GM18498 (cell line): ENCODE measurements around the gene RUNX2.
"Not testable (repeated sequence)": the region's sequence is repeated elsewhere in the genome, so short reads cannot be mapped to it uniquely, and the experiment has no call there.

Source experiments
- ATAC-seq: cut with Tn5 transposase; IDR thresholded peaks from one replicate; pipeline ENCODE4 v1.9.1; 2021; ENCODE audit warnings: mild to moderate bottlenecking, moderate library complexity; ENCODE audit not compliant: unreplicated experiment

Gene RUNX2

DNA sequence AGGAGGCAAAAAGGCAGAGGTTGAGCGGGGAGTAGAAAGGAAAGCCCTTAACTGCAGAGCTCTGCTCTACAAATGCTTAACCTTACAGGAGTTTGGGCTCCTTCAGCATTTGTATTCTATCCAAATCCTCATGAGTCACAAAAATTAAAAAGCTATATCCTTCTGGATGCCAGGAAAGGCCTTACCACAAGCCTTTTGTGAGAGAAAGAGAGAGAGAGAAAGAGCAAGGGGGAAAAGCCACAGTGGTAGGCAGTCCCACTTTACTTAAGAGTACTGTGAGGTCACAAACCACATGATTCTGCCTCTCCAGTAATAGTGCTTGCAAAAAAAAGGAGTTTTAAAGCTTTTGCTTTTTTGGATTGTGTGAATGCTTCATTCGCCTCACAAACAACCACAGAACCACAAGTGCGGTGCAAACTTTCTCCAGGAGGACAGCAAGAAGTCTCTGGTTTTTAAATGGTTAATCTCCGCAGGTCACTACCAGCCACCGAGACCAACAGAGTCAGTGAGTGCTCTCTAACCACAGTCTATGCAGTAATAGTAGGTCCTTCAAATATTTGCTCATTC, at the start of gene RUNX2:
Gene RUNX2, plus strand, starts transcription at position 375 of the 567 bp plus-strand sequence. CDS start 397 bp downstream, outside the sequence.
- no peak for ATAC-seq

GRCh38 chr6:45278367-45278766, 49.8 kb upstream of the RUNX2 start:
- ATAC-seq: no peak

DNA sequence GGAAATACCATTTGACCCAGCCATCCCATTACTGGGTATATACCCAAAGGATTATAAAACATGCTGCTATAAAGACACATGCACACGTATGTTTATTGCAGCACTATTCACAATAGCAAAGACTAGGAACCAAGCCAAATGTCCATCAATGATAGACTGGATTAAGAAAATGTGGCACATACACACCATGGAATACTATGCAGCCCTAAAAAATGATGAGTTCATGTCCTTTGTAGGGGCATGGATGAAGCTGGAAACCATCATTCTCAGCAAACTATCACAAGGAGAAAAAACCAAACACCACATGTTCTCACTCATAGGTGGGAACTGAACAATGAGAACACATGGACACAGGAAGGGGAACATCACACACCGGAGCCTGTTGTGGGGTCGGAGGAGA, 41.4 kb upstream of the RUNX2 start:
- not testable (repeated sequence) for ATAC-seq

GRCh38 chr6:45289751-45290514, 38.2 kb upstream of the RUNX2 start:
- ATAC-seq: no peak

DNA sequence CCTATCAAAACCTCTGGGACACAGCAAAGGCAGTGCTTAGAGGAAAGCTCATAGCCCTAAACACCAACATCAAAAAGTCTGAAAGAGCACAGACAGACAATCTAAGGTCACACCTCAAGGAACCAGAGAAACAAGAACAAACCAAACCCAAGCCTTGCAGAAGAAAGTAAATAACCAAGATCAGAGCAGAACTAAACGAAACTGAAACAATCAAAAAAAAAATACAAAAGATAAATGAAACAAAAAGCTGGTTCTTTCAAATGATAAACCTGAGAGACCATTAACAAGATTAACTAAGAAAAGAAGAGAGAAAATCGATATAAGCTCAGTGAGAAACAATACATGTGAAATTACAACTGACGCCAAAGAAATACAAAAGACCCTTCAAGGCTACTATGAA, 34.8 kb upstream of the RUNX2 start:
- no peak for ATAC-seq

GRCh38 chr6:45294065-45294701, 33.9 kb upstream of the RUNX2 start:
- not testable (repeated sequence) for ATAC-seq

DNA sequence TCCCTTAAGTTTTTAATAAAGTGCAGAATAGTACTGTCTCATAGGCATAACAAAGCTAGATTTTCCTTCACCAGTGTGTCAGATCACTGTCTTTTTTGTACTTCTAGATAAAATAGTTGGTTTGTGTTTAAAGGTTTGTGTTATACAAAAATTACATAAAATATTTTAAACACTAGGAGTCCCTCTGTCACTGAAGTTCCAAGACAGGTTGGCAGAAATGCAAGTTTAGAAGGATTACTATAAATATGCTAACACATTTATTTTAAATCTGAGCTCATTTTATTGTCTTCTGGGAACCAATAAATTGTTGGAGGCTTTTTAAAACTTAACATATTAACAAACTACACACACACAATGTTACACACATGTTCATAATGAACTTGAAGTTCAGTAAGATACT, 30.8 kb upstream of the RUNX2 start:
- no peak for ATAC-seq

DNA sequence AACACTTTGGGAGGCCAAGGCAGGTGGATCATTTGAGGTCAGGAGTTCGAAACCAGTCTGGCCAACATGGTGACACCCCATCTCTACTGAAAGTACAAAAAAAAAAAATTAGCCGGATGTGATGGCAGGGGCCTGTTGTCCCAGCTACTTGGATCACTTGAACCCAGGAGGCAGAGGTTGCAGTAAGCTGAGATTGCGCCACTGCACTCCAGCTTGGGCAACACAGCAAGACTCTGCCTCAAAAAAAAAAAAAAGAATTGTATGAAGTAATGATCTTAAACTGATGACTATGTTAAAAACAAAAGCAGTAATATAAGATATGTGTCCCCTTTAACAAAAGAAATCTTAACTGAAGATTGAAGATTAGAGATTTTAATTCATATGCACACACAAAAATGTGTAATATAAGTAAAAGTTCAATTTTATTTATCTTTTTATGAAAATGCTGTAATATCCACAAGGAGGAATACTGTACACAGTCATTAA, 29.0 kb upstream of the RUNX2 start:
- ATAC-seq: no peak

DNA sequence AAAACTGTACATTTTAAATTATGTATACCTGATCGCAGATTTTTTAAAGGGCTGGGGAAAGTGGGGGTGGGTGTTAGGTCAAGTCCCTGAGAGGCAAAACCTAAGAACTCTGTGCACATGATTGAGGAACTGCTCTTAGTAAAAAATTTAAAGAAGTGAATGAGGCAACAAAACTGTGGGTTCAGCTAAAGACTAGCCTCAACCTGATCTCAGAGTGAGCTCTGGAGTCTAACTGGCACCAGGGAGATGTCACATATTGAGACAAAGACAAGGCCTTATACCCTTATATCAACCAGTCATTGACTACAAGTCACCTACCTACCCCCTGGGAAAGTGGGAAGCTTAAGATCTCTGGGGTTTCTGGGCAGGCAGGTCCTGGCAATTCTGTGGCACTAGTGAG, 27.4 kb upstream of the RUNX2 start:
- ATAC-seq: no peak

DNA sequence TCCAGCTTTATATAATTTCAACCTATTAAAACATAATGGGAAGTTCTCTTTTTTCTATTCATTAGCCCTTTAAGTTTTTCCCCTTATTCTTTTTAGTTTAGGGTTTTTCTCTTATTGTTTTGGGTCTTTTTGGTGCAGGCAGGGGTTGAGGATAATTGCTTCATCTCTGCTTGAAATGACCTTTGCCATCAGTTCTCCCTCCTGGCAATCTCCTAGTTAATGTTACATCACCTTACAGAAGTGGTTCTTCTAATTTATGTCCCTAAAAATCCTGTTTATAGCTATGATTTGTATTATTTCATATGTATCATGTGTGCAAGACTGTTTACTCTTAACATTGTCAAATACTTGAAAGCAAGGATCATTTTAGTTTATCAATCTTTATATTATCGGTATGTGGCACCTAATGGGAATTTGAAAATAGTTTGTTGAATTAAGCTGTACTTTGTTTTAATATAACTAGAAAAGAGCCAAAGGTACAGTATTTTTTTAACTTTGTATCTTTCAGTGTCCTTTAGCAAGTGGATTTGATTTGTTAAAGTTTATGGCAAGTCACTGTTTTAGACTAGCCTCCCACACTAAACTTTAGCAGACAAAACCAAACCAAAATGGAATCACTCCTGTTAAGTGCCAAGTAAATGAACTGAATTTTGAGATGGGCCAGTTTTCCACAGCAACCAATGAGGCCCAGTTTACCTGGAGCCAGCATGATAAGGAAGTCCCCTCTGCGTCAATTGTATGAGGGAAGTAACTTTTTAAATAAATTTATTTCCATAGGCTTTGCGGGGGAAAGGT, 26.6 kb upstream of the RUNX2 start:
- no peak for ATAC-seq

DNA sequence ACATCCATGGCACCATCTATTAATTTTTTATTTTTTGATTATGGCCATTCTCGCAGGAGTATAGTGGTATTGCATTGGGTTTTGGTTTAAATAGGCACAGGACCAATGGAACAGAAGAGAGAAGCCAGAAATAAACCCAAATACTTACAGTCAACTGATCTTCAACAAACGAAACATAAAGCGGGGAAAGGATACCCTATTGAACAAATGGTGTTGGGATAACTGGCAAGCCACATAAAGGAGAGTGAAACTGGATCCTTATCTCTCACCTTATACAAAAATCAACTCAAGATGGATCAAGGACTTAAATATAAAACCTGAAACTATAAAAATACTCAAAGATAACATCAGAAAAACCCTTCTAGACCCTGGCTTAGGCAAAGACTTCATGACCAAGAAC, 25.3 kb upstream of the RUNX2 start:
- ATAC-seq: no peak

DNA sequence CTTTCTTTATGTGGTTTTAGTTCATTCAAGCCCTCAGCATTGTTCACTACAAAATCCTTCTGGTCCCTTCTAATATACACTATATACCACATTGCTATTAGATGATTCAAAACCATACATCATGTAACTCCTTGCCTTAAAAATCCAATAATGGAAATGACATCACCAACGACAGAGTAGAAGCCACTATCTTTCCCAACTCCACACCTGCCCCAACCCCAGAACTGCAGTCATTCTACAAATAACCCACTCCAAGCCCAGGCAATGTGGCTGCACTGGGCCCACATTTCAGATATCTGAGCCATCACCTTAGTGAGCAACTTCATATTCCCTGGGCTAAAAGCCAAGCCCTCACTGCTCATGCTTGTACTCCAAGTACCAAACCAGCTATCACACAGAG, 22.6 kb upstream of the RUNX2 start:
- no peak for ATAC-seq

GRCh38 chr6:45310118-45310788, 17.9 kb upstream of the RUNX2 start:
- ATAC-seq: no peak

DNA sequence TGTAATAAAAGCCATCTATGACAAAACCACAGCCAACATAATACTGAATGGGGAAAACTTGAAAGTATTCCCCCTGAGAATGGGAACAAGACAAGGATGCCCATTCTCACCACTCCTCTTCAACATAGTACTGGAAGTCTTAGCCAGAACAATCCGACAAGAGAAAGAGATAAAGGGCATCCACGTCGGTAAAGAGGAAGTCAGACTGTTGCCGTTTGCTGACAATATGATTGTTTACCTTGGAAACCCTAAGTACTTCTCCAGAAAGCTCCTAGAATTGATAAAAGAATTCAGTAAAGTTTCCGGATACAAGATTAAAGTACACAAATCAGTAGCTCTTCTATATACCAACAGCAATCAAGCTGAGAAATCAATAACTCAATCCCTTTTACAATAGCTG, 14.0 kb upstream of the RUNX2 start:
- ATAC-seq: no peak

DNA sequence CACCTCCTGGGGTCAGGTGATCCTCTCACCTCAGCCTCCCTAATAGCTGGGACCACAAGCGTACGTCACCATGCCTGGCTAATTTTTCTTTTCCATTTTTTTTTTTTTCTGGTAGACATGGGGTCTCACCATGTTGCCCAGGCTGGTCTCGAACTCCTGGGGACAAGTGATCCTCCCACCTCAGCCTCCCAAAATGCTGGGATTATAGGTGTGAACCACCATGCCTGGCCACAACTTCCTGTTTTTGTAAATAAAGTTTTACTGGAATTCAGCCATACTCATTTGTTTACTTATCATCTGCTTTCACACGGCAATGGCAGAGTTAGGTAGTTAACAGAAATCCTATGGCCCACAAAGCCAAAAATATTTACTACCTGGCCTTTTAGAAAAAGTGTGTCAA, 7.8 kb upstream of the RUNX2 start:
- ATAC-seq: no peak

DNA sequence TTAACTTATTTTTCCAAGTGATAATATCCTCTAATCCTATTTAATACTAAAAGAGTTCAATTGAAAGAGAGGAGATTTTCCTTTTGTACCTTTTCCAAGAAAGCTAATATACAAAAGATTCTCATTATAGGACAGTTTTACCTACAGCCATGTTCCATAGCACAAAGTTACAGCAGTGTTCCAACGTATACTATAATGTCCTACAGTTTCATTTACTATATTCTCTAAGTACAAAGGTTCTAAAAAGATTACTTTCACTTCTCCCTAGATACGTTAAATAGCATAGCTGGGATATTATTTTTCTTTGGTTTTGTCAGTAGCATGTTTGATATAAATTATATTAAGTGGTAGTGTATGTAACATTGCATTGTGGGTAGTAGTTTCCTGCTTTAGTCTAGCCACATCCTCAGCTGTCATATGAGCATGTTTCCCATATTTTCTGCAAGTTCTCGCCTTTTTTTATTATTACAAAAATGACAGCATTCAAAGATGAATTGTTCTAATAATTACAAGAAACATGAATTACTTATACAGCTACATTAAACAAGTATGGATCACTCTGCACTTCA, 4.4 kb upstream of the RUNX2 start:
- no peak for ATAC-seq

DNA sequence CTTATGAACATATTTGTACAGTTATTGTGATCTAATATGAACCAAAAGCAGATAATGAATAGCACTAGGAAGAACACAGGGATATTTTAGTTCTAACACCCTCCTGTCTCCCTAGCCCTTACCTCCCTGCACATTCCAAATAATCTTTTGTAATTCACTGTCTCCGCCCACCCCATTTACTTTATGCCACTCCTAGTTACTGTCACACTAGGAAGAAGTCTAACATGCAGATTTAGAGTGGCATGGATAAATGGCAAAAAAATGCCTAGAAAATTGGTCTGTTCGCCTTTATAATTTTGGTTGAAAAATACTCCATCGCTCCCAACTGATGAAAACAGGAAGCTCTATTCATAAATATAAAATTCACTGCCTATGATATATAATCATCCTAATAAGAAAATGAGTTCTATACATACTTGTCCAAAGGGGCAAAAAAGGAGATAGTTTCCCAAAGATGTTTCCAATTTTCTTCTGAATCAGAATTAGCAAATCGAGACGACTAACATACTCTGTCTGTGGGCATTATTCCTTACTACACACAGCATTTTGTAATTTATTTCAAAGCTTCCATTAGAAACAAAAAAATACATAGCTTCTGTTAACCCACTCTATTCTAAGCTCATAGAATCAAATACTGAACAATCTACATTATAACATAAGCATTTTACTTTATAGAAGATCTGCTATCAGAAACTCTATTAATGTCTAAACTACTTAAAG, 1.3 kb upstream of the RUNX2 start:
- ATAC-seq: no peak

GRCh38 chr6:45328523-45328922, 393 bp downstream of the RUNX2 start:
- no peak for ATAC-seq

DNA sequence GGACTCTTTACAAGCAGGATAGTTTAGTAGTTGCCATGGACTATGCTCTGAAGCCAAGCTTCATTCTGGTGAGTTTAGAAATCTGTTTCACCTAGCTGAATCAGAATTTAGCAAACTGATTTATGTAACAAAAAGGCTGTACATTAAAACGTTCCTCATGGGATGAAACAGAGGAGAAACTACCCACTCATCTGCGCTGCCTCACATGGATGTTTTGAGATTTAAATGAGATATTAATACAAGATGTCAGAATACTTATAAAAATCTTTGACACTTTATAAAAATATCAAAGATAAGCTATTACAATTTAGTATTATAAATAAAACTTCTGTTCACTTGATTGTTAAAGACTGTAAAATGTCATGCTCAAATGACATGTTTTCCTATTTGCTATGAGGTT, 16.8 kb downstream of the RUNX2 start:
- ATAC-seq: no peak

DNA sequence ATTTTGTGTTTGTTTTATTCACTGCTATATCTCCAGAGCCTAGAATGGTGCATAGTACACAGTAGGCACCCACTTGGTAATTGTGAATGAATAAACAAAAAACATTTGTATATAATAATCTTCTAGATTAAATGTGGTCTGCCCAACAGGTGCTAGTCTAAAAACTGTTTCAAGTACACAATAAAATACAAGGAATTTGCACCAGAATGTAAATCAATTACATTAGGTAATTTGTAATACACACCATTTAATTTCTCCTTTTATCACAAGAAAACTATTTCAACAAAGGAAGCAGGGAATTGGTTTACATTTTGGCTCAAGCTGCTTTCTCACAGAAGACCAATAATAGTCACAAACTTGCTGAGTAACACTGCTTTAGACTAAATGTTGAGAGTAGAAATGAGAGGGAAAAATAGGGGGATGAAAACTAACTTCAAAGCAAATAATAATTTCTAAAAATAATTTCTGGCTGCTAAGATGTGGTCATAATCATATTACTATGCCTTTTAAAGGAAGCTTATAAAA, 22.1 kb downstream of the RUNX2 start:
- ATAC-seq: no peak
